Measurements from ENCODE around the gene TACC2. TPM values are rescaled to one million over a fixed set of nuclear protein-coding genes. Genes with fewer than 3 reads are reported as not detected.
A peak's percentile ranks its signal among the peaks of the same experiment; 100 is the strongest.

TACC2 gene
- total and polyA plus RNA-seq, 2 donors (not counting 3 experiments of a cell fraction or from before 2014, with no cell fraction given): 14.4 to 46.2 TPM

GRCh38 chr10:122162671-122163173, 173.8 kb downstream of the TACC2 start:
- DNase-seq (ENCODE audit: low read depth, low spot score): no peak
- H3K36me3 ChIP-seq (ENCODE audit: control insufficient read depth in 2 of 2, extremely low read depth in 1 of 2, insufficient read depth in 2 of 2, low read length in 2 of 2): no peaks in the 10 kb centered on the region
- POLR2A ChIA-PET: interaction anchor here (1.2 kb wide), 1 partner anchor 9 kb away, joined by 4 read pairs; no protein-coding TSS in a partner anchor
- intact Hi-C loops (cut with micrococcal nuclease) (loop anchor here (1.0 kb wide), 1 partner anchor 14 kb away; no protein-coding TSS in a partner anchor), dilution Hi-C loops (cut with MboI; ENCODE audit: extremely low pct_ligation_motif_present, low sequenced_read_pairs) (no loop called here)
- peak overlapping the region; percentile 60 for H2AFZ ChIP-seq (ENCODE audit: low read depth, low read length)
- no peaks in the 10 kb centered on the region for H4K20me1 ChIP-seq (replicated peaks; ENCODE audit: control insufficient read depth, extremely low read depth, insufficient read depth, low read length)
- peak overlapping the region; percentile 57 for H3K9ac ChIP-seq (replicated peaks; ENCODE audit: extremely low read depth, insufficient read depth, low read length)
- no peaks in the 10 kb centered on the region for H3K9me3 ChIP-seq (replicated peaks; ENCODE audit: control insufficient read depth, insufficient read depth, low read length)
- peaks cover 8% of the 10 kb centered on the region for H3K4me1 ChIP-seq (ENCODE audit: control insufficient read depth, extremely low read depth, insufficient read depth, low read length)
- H3K4me2 ChIP-seq (ENCODE audit: insufficient read depth, low read length): peak overlapping the region; percentile 64
- no TSS peak for BruUV-seq (replicated peaks)
- H3K9me1 ChIP-seq (replicated peaks; ENCODE audit: control insufficient read depth, extremely low read depth, insufficient read depth, low read length): no peaks in the 10 kb centered on the region
- no peak overlapping the region for H3K27ac ChIP-seq (ENCODE audit: insufficient read depth, low read depth, low read length)
- H3K27me3 ChIP-seq (ENCODE audit: control insufficient read depth in 2 of 2, insufficient read depth in 2 of 2, low read length in 2 of 2): no peaks in the 10 kb centered on the region
- peak; percentile 52 for FAIRE-seq
- CTCF ChIA-PET: interaction anchor here (1.2 to 3.3 kb wide), 12 partner anchors 9 to 117 kb away, joined by 3 to 21 read pairs (median 8); no protein-coding TSS in a partner anchor
- peak overlapping the region in 2 of 3 experiments; percentile 43 to 57 for H3K4me3 ChIP-seq (replicated peaks in 1 of 3; ENCODE audit: insufficient read depth in 1 of 3, low read depth in 1 of 3, low read length in 3 of 3)
- TF ChIP-seq FOS (IDR thresholded peaks at IDR 0.05; ENCODE audit: borderline replicate concordance, insufficient read depth, low read length): no peak
- TF ChIP-seq, protein P1, sequence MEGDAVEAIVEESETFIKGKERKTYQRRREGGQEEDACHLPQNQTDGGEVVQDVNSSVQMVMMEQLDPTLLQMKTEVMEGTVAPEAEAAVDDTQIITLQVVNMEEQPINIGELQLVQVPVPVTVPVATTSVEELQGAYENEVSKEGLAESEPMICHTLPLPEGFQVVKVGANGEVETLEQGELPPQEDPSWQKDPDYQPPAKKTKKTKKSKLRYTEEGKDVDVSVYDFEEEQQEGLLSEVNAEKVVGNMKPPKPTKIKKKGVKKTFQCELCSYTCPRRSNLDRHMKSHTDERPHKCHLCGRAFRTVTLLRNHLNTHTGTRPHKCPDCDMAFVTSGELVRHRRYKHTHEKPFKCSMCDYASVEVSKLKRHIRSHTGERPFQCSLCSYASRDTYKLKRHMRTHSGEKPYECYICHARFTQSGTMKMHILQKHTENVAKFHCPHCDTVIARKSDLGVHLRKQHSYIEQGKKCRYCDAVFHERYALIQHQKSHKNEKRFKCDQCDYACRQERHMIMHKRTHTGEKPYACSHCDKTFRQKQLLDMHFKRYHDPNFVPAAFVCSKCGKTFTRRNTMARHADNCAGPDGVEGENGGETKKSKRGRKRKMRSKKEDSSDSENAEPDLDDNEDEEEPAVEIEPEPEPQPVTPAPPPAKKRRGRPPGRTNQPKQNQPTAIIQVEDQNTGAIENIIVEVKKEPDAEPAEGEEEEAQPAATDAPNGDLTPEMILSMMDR (IDR thresholded peaks at IDR 0.05; ENCODE audit: extremely low read depth in 1 of 2, insufficient read depth in 1 of 2, low read depth in 1 of 2, low read length in 2 of 2): peak in 1 of 2 donors; percentile 10
- H3K79me2 ChIP-seq (ENCODE audit: control insufficient read depth, insufficient read depth, low read length): no peaks in the 10 kb centered on the region
